Neural cell (in vitro differentiated cells): Measurements from ENCODE around the gene ELMOD1. TPM values are rescaled to one million over a fixed set of nuclear protein-coding genes. Genes with fewer than 3 reads are reported as not detected.

ENCODE experiments used
- H2AFZ ChIP-seq: fragments of 200-600, 300-800 bp; sonication (generic), shearing (Covaris generic); 2 replicates; pipeline ENCODE4 v1.6.0; 2014; ENCODE audit warnings: low read depth, mild to moderate bottlenecking, antibody characterized with exemption, low read length, moderate library complexity
- H3F3A ChIP-seq: fragments of 200-600 bp; shearing (Covaris generic); 2 replicates; pipeline ENCODE4 v1.6.1; 2016; ENCODE audit warnings: mild to moderate bottlenecking, moderate library complexity, mixed read lengths, antibody characterized with exemption, low read length; ENCODE audit not compliant: insufficient read depth, poor library complexity, severe bottlenecking
- H3K27ac ChIP-seq: fragments of 200-600, 300-800 bp; sonication (generic), shearing (Covaris generic); 2 replicates; pipeline ENCODE4 v1.5.1; 2014; ENCODE audit warnings: mild to moderate bottlenecking, low read length, moderate library complexity
- H3K27me3 ChIP-seq: fragments of 300-800, 200-600 bp; sonication (generic), shearing (Covaris generic); 2 replicates; pipeline ENCODE4 v1.6.0; 2014; ENCODE audit warnings: mild to moderate bottlenecking, low read depth, low read length, moderate library complexity; ENCODE audit not compliant: insufficient read depth
- H3K36me3 ChIP-seq: fragments of 300-800, 200-600 bp; sonication (generic), shearing (Covaris generic); 2 replicates; pipeline ENCODE4 v1.5.1; 2014; ENCODE audit warnings: mild to moderate bottlenecking, antibody characterized with exemption, low read length, moderate library complexity; ENCODE audit not compliant: insufficient read depth
- H3K4me2 ChIP-seq: fragments of 300-800, 200-600 bp; sonication (generic), shearing (Covaris generic); 2 replicates; pipeline ENCODE4 v1.6.0; 2014; ENCODE audit warnings: mild to moderate bottlenecking, low read length
- H3K4me3 ChIP-seq: fragments of 300-800, 200-600 bp; sonication (generic), shearing (Covaris generic); 2 replicates; pipeline ENCODE4 v1.5.1; 2014; ENCODE audit warnings: mild to moderate bottlenecking, low read length, moderate library complexity
- H3K79me2 ChIP-seq: fragments of 200-600 bp; shearing (Covaris generic); replicated peaks from 2 replicates; pipeline ENCODE4 v1.6.0; 2014; ENCODE audit warnings: mild to moderate bottlenecking, low read length, moderate library complexity; ENCODE audit not compliant: insufficient read depth
- H3K9ac ChIP-seq: fragments of 300-800, 200-600 bp; sonication (generic), shearing (Covaris generic); 2 replicates; pipeline ENCODE4 v1.6.1; 2016; ENCODE audit warnings: mild to moderate bottlenecking, low read length, mixed read lengths
- H3K9me2 ChIP-seq: fragments of 200-600 bp; shearing (Covaris generic); 2 replicates; pipeline ENCODE4 v1.6.1; 2016; ENCODE audit warnings: mild to moderate bottlenecking, low read length, mixed read lengths; ENCODE audit not compliant: insufficient read depth
- H3K9me3 ChIP-seq: fragments of 200-600, 300-800 bp; sonication (generic), shearing (Covaris generic); 2 replicates; pipeline ENCODE4 v1.6.1; 2016; ENCODE audit warnings: mild to moderate bottlenecking, mixed run types, low read length, moderate library complexity, mixed read lengths
- H4K20me1 ChIP-seq: fragments of 200-600 bp; shearing (Covaris generic); 2 replicates; pipeline ENCODE4 v1.6.1; 2016; ENCODE audit warnings: mild to moderate bottlenecking, mixed run types; ENCODE audit not compliant: insufficient read depth
- CTCF ChIP-seq: fragments of 450-650 bp; IDR thresholded peaks from 2 replicates; pipeline ENCODE4 v1.5.1; 2014; ENCODE audit warnings: antibody characterized with exemption, mild to moderate bottlenecking, moderate library complexity; ENCODE audit not compliant: poor library complexity, severe bottlenecking
- EP300 ChIP-seq: fragments of 450-650 bp; conservative IDR thresholded peaks from 2 replicates; pipeline ENCODE4 v1.6.1; 2014; ENCODE audit warnings: antibody characterized with exemption, mild to moderate bottlenecking, moderate library complexity; ENCODE audit not compliant: poor library complexity, severe bottlenecking
- EZH2 ChIP-seq: fragments of 200-600, 300-800 bp; shearing (Covaris generic), sonication (generic); IDR thresholded peaks from 2 replicates; pipeline ENCODE4 v1.6.1; 2014; ENCODE audit warnings: antibody characterized with exemption, low read length, borderline replicate concordance, mild to moderate bottlenecking; ENCODE audit not compliant: insufficient read depth, poor library complexity, severe bottlenecking
- POLR2AphosphoS5 ChIP-seq: IDR thresholded peaks from 2 replicates; pipeline ENCODE4 v1.6.1; 2012
- RAD21 ChIP-seq: fragments of 450-650 bp; conservative IDR thresholded peaks from 2 replicates; pipeline ENCODE4 v1.6.1; 2014; ENCODE audit warnings: antibody characterized with exemption, mild to moderate bottlenecking, moderate library complexity
- REST ChIP-seq: IDR thresholded peaks from 2 replicates; pipeline ENCODE4 v1.6.1; 2012; ENCODE audit warnings: borderline replicate concordance
- SMC3 ChIP-seq: fragments of 450-650 bp; conservative IDR thresholded peaks from 2 replicates; pipeline ENCODE4 v1.6.1; 2014; ENCODE audit warnings: antibody characterized with exemption, mild to moderate bottlenecking, moderate library complexity; ENCODE audit not compliant: poor library complexity
- polyA plus RNA-seq: library from polyadenylated mRNA; depleted of rRNA; stranded (reverse); fragments of >200 nt; gene quantifications from 2 replicates; pipeline ENCODE4 v1.2.3, GENCODE V29; 2014

The ELMOD1 gene
- polyA plus RNA-seq, 1 donor from 2014 or later = 12.5 TPM

- Histone ChIP-seq H3K9me2 (no peaks in the 10 kb centered on the region), H3F3A (no peaks in the 10 kb centered on the region), H3K4me2 (no peak overlapping the region), H2AFZ (no peak overlapping the region), H3K36me3 (no peaks in the 10 kb centered on the region), H3K27ac (no peak overlapping the region), H3K27me3 (no peaks in the 10 kb centered on the region), H4K20me1 (no peaks in the 10 kb centered on the region), H3K9me3 (no peaks in the 10 kb centered on the region), H3K79me2 (no peaks in the 10 kb centered on the region), H3K4me3 (no peak overlapping the region), H3K9ac (no peak overlapping the region)
- TF ChIP-seq EZH2 = no peak
- no peak for TF ChIP-seq CTCF
- TF ChIP-seq REST = no peak
- TF ChIP-seq EP300 = no peak
Measured at GRCh38 chr11:107631043-107631442, 40.1 kb downstream of the ELMOD1 start.

GRCh38 chr11:107631931-107632330, 41.0 kb downstream of the ELMOD1 start:
- H3K9me2 ChIP-seq = no peaks in the 10 kb centered on the region
- no peaks in the 10 kb centered on the region for H3F3A ChIP-seq
- no peak overlapping the region for H3K9ac ChIP-seq
- H3K27ac ChIP-seq = no peak overlapping the region
- H3K4me3 ChIP-seq = no peak overlapping the region
- no peaks in the 10 kb centered on the region for H3K27me3 ChIP-seq
- no peaks in the 10 kb centered on the region for H4K20me1 ChIP-seq
- no peak overlapping the region for H2AFZ ChIP-seq
- peak overlapping the region; percentile 11 for H3K4me2 ChIP-seq
- TF ChIP-seq RAD21 (no peak), POLR2AphosphoS5 (peak; percentile 11)
- no peaks in the 10 kb centered on the region for H3K9me3 ChIP-seq
- H3K79me2 ChIP-seq = no peaks in the 10 kb centered on the region
- no peaks in the 10 kb centered on the region for H3K36me3 ChIP-seq

GRCh38 chr11:107646783-107647182, 55.8 kb downstream of the ELMOD1 start:
- Histone ChIP-seq H3K9me2 (no peaks in the 10 kb centered on the region), H3F3A (no peaks in the 10 kb centered on the region)
- TF ChIP-seq CTCF = no peak
- no peak for TF ChIP-seq POLR2AphosphoS5
- no peak for TF ChIP-seq REST
- TF ChIP-seq SMC3 = no peak

More at GRCh38 chr11:107646783-107647182, 55.8 kb downstream of the ELMOD1 start:
- Histone ChIP-seq H3K79me2 (no peaks in the 10 kb centered on the region), H2AFZ (no peak overlapping the region), H3K4me3 (no peak overlapping the region), H3K27me3 (no peaks in the 10 kb centered on the region), H3K4me2 (no peak overlapping the region), H3K9me3 (no peaks in the 10 kb centered on the region), H4K20me1 (no peaks in the 10 kb centered on the region), H3K27ac (no peak overlapping the region), H3K36me3 (no peaks in the 10 kb centered on the region), H3K9ac (no peak overlapping the region)
